OCI-LY1 (cell line): ENCODE data around the gene DOK7.

Source experiments
- H2AFZ ChIP-seq: fragments of 200-600 bp; sonication (generic), shearing (Covaris generic); 2 replicates; pipeline ENCODE4 v1.6.0; 2014; ENCODE audit warnings: antibody characterized with exemption, mild to moderate bottlenecking, low read length
- H3F3A ChIP-seq: fragments of 200-600 bp; sonication (generic), shearing (Covaris generic); 2 replicates; pipeline ENCODE4 v1.6.0; 2014; ENCODE audit warnings: mild to moderate bottlenecking, antibody characterized with exemption, low read length, moderate library complexity; ENCODE audit not compliant: insufficient read depth
- H3K27ac ChIP-seq: fragments of 200-600 bp; sonication (generic); 2 replicates; pipeline ENCODE4 v1.5.1; 2014; ENCODE audit warnings: low read length, mixed run types, mild to moderate bottlenecking, low read depth; ENCODE audit not compliant: poor library complexity, severe bottlenecking
- H3K27me3 ChIP-seq: fragments of 200-600 bp; sonication (generic); 2 replicates; pipeline ENCODE4 v1.6.0; 2014; ENCODE audit warnings: antibody characterized with exemption, mild to moderate bottlenecking, low read length, moderate library complexity; ENCODE audit not compliant: insufficient read depth
- H3K36me3 ChIP-seq: fragments of 200-600 bp; sonication (generic); 2 replicates; pipeline ENCODE4 v1.6.1; 2014; ENCODE audit warnings: mild to moderate bottlenecking, antibody characterized with exemption, low read length, moderate library complexity, mixed read lengths; ENCODE audit not compliant: insufficient read depth
- H3K4me1 ChIP-seq: fragments of 200-600 bp; sonication (generic); 2 replicates; pipeline ENCODE4 v1.5.1; 2014; ENCODE audit warnings: mild to moderate bottlenecking, low read length, moderate library complexity; ENCODE audit not compliant: insufficient read depth, severe bottlenecking
- H3K4me2 ChIP-seq: fragments of 200-600 bp; sonication (generic), shearing (Covaris generic); 2 replicates; pipeline ENCODE4 v1.6.1; 2014; ENCODE audit warnings: low read length
- H3K4me3 ChIP-seq: fragments of 200-600 bp; sonication (generic); 2 replicates; pipeline ENCODE4 v1.5.1; 2014; ENCODE audit warnings: low read length, low read depth, mild to moderate bottlenecking, mixed read lengths; ENCODE audit not compliant: poor library complexity, severe bottlenecking
- H3K79me2 ChIP-seq: fragments of 200-600 bp; shearing (Covaris generic); 2 replicates; pipeline ENCODE4 v1.6.1; 2016; ENCODE audit warnings: mixed run types, low read length, mixed read lengths; ENCODE audit not compliant: insufficient read depth
- H3K9ac ChIP-seq: fragments of 200-600 bp; sonication (generic), shearing (Covaris generic); 2 replicates; pipeline ENCODE4 v1.6.1; 2014; ENCODE audit warnings: mild to moderate bottlenecking, low read length, mixed read lengths
- H3K9me2 ChIP-seq: fragments of 200-600 bp; sonication (generic), shearing (Covaris generic); 2 replicates; pipeline ENCODE4 v1.6.1; 2014; ENCODE audit warnings: low read depth, mild to moderate bottlenecking, low read length, mixed read lengths
- H3K9me3 ChIP-seq: fragments of 200-600 bp; shearing (Covaris generic); 2 replicates; pipeline ENCODE4 v1.6.1; 2014; ENCODE audit warnings: low read length, mixed read lengths
- H4K20me1 ChIP-seq: fragments of 200-600 bp; sonication (generic), shearing (Covaris generic); 2 replicates; pipeline ENCODE4 v1.6.0; 2016; ENCODE audit warnings: mild to moderate bottlenecking, low read length; ENCODE audit not compliant: insufficient read depth
- EZH2 ChIP-seq: fragments of 200-600 bp; sonication (generic), shearing (Covaris generic); IDR thresholded peaks from 2 replicates; pipeline ENCODE4 v1.8.0; 2017; ENCODE audit warnings: borderline replicate concordance, mixed run types, mild to moderate bottlenecking, antibody characterized with exemption, low read length, moderate library complexity, mixed read lengths
- TF ChIP-seq, protein P1 (sequence below): fragments of 200-600 bp; sonication (generic), shearing (Covaris generic); IDR thresholded peaks from 2 replicates; pipeline ENCODE4 v1.5.1; 2017; ENCODE audit warnings: mild to moderate bottlenecking, antibody characterized with exemption, low read length, moderate library complexity, mixed read lengths

Gene DOK7

DNA sequence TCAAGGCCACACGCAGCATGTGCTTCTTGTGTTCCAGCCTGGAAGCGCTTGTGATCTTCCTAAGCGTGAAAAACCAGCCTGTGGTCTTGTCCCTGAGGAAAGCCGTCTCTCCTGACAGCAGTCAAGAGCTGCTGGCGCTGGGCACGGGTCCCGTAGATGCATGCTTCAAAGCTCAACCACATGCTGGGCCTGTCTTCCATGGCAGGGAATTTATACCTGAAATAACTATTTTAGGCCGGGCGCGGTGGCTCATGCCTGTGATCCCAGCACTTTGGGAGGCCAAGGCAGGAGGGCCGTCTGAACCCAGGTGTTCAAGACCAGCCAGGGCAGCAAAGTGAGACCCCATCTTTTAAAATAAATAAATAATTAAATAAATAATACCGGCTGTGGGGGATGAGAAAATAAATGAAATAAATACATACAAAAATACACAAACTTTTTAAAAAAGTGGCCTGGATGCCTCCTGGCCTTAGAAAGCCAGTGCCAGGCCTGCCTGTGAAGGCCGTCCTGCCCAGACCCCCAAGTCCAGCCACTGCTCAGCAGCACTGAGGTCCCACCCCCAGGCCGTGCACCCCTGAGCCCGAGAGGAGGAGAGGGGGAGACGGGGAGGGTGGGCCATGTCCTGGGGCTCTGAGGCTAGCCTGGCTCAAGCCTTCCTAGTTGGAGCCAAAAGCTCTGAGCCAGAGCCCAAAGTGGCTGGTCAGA, 58.7 kb downstream of the DOK7 start:
- no peaks in the 10 kb centered on the region for H3K79me2 ChIP-seq
- H3K36me3 ChIP-seq = no peaks in the 10 kb centered on the region
- no peak overlapping the region for H3K4me2 ChIP-seq
- no peaks in the 10 kb centered on the region for H3K4me1 ChIP-seq
- H3K9ac ChIP-seq = no peak overlapping the region
- H3K9me2 ChIP-seq = no peaks in the 10 kb centered on the region
- no peak overlapping the region for H2AFZ ChIP-seq
- H4K20me1 ChIP-seq = no peaks in the 10 kb centered on the region
- no peaks in the 10 kb centered on the region for H3K27me3 ChIP-seq
- H3K9me3 ChIP-seq = no peaks in the 10 kb centered on the region
- no peak overlapping the region for H3K4me3 ChIP-seq
- no peaks in the 10 kb centered on the region for H3F3A ChIP-seq
- TF ChIP-seq EZH2 = no peak
- TF ChIP-seq, protein P1, sequence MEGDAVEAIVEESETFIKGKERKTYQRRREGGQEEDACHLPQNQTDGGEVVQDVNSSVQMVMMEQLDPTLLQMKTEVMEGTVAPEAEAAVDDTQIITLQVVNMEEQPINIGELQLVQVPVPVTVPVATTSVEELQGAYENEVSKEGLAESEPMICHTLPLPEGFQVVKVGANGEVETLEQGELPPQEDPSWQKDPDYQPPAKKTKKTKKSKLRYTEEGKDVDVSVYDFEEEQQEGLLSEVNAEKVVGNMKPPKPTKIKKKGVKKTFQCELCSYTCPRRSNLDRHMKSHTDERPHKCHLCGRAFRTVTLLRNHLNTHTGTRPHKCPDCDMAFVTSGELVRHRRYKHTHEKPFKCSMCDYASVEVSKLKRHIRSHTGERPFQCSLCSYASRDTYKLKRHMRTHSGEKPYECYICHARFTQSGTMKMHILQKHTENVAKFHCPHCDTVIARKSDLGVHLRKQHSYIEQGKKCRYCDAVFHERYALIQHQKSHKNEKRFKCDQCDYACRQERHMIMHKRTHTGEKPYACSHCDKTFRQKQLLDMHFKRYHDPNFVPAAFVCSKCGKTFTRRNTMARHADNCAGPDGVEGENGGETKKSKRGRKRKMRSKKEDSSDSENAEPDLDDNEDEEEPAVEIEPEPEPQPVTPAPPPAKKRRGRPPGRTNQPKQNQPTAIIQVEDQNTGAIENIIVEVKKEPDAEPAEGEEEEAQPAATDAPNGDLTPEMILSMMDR = no peak
- no peak overlapping the region for H3K27ac ChIP-seq

DNA sequence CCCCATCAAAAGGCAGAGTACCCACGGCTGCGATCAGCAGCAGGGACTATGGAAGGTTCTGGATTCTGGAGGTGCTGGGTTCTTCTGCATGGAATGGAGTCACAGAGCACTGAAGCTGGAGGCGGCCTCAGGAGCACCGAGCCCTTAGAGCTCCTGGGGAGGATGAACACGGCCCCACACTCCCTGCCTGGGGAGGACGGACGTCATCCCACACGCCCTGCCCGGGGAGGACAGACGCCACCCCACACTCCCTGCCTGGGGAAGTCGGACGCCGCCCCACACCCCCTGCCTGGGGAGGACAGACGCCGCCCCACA, 59.2 kb downstream of the DOK7 start:
- H3F3A ChIP-seq = no peaks in the 10 kb centered on the region
- H3K9me3 ChIP-seq = no peaks in the 10 kb centered on the region
- no peaks in the 10 kb centered on the region for H3K27me3 ChIP-seq
- no peaks in the 10 kb centered on the region for H3K79me2 ChIP-seq
- no peaks in the 10 kb centered on the region for H3K4me1 ChIP-seq
- H4K20me1 ChIP-seq = no peaks in the 10 kb centered on the region
- H3K4me2 ChIP-seq = no peak overlapping the region
- no peak overlapping the region for H2AFZ ChIP-seq
- H3K4me3 ChIP-seq = no peak overlapping the region
- H3K9me2 ChIP-seq = no peaks in the 10 kb centered on the region
- no peaks in the 10 kb centered on the region for H3K36me3 ChIP-seq
- TF ChIP-seq EZH2 = no peak
- no peak overlapping the region for H3K27ac ChIP-seq
- no peak overlapping the region for H3K9ac ChIP-seq

DNA sequence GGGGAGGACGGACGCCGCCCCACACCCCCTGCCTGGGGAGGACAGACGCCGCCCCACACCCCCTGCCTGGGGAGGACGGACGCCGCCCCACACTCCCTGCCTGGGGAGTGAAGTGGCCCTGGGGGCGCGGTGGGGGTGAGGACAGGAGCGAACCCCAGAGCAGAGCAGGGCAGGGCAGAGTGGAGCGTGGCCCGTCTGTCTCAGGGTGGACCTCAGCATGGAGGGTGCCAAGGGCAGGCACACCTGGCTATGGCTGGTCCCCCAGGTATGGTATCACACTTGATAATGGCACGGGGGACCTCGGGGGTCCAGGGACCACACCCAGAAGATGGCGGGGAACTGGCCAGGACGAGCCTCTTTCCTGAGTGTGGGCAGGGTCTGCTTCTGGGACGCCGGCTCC, 59.5 kb downstream of the DOK7 start:
- TF ChIP-seq EZH2 = no peak
- TF ChIP-seq, protein P1 = no peak
- H3K36me3 ChIP-seq = no peaks in the 10 kb centered on the region
- no peak overlapping the region for H3K4me2 ChIP-seq
- H3K27me3 ChIP-seq = no peaks in the 10 kb centered on the region
- H3K9me3 ChIP-seq = no peaks in the 10 kb centered on the region
- no peaks in the 10 kb centered on the region for H3K9me2 ChIP-seq
- no peaks in the 10 kb centered on the region for H3K4me1 ChIP-seq
- no peak overlapping the region for H3K27ac ChIP-seq
- H2AFZ ChIP-seq = no peak overlapping the region
- H3K79me2 ChIP-seq = no peaks in the 10 kb centered on the region
- no peak overlapping the region for H3K9ac ChIP-seq
- no peaks in the 10 kb centered on the region for H3F3A ChIP-seq
- H4K20me1 ChIP-seq = no peaks in the 10 kb centered on the region
- H3K4me3 ChIP-seq = no peak overlapping the region

DNA sequence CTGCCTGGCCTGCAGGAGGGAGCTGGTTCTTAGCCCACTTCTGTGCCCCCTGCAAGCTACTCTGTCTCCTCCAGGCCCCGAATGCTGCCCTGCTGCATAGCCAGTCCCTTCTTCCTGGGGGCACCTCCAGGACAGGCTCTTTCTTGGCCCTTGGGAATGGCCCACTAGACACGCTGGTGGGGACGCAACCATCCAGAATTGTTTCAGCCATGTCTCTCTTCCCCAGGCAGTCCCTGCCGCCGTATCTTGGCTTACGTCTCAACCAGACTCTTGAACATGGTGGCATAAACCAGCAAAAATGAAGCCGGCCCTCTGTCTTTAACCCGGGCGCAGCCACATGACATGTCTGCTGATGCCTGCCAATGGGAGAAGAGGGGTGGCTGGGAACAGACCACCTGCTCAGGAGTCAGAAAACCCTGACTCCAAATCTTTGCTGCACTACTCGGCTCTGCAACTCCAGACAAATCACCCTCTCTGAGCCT, 60.1 kb downstream of the DOK7 start:
- Histone ChIP-seq H3K4me1 (no peaks in the 10 kb centered on the region), H3K9ac (no peak overlapping the region), H3K36me3 (no peaks in the 10 kb centered on the region), H3F3A (no peaks in the 10 kb centered on the region), H3K79me2 (no peaks in the 10 kb centered on the region), H3K4me3 (no peak overlapping the region), H3K4me2 (no peak overlapping the region), H3K27ac (no peak overlapping the region), H4K20me1 (no peaks in the 10 kb centered on the region), H3K27me3 (no peaks in the 10 kb centered on the region), H3K9me2 (no peaks in the 10 kb centered on the region), H3K9me3 (no peaks in the 10 kb centered on the region), H2AFZ (no peak overlapping the region)
- TF ChIP-seq, protein P1 = no peak
- TF ChIP-seq EZH2 = no peak
